Stimulated activated CD8-positive, alpha-beta memory T cell treated with anti-CD3 and anti-CD28 coated beads, Interleukin-7, amount 100 ng/mL, for 4 hours (primary cell): ENCODE data around the gene MPP1.

Experiments
- DNase-seq, 2 donors: peaks; one replicate each; pipeline ENCODE4 v3.0.0-alpha.2; 2020; ENCODE audit warnings: low read depth in 2 of 2

Gene MPP1

DNA sequence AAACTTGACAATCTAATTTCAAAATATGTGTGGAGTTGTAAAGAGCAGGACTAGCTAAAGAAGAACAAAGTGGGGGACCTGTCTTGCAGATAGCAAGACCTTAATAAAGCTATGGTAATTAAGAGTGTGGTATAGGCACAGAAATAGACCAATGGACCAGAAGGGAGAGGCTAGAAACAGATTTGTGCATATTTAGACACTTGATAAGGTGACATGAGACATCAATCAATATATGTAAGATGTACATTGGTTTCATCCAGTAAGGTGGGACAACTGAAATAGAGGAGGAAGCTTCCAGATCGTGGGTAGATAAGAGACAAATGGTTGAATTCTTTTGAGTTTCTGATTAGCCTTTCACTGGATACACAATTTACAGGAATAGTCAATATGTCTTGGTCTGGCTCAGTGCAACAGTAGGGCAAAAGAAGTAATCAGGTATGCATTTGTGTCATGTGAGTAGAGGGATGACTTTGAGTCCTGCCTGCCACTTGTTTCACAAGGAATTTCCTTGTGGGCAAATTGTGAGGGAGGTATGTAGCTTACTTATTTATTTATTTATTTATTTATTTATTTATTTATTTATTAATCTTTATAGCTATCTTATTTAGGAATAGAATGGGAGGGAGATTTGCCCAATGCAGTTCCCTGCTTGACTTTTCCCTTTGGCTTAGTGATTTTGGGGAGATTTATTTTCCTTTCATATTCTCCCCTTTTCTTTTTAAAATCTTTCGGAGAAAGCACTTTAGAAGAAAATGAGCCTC is 7.2 kb upstream of the MPP1 start:
- DNase-seq = no peak

GRCh38 chrX:154809939-154810665 is 4.8 kb upstream of the MPP1 start:
- DNase-seq = no peak

DNA sequence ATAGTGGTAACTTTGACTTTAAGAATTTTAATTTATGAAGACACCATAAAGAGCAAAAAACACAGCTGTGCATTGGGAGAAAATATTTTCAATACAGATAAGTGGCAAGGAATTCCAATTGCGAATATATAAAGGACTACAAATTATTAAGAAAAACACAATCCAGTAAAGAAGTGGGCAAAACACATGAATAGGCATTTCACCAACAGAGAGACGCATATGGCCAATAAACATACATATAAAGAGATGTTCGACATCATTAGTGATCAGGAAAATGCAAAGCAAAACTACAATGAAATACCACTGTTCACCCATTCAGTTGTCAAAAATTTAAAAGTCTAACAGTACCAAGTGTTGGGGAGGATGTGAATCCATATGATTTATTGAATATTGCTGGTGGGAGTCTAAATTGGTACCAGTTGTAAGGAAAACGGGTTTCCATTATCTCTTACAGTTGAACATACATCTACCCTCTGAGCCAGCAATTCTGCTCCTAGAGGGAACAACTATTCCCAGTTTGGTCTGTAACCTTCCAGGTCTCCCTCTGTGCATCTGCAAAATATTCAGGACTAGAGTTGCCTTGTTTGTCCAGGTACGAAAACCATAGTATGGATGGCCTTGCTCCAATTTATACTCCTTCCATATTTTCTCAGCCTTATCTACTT is 1.7 kb upstream of the MPP1 start:
- DNase-seq = no peak

DNA sequence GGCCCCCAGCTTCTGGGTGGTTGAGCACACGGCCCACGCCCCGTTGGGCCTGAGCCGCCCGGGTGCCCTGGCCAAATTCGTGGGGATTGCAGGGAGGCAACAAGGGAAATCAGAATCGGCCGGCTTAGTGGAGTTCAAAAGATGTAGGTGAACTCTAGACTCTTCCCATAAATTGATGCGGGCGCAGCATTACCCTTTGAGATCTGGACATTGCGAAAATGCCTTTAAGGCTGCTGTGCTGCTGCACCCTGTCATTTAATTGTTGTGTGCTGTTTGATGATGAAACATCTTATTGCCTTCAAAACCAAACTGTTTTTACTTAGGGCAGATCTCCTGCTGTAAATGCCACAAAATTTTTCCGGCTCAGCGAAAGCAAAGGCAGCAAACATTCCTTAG is 409 bp upstream of the MPP1 start:
- no peak for DNase-seq

DNA sequence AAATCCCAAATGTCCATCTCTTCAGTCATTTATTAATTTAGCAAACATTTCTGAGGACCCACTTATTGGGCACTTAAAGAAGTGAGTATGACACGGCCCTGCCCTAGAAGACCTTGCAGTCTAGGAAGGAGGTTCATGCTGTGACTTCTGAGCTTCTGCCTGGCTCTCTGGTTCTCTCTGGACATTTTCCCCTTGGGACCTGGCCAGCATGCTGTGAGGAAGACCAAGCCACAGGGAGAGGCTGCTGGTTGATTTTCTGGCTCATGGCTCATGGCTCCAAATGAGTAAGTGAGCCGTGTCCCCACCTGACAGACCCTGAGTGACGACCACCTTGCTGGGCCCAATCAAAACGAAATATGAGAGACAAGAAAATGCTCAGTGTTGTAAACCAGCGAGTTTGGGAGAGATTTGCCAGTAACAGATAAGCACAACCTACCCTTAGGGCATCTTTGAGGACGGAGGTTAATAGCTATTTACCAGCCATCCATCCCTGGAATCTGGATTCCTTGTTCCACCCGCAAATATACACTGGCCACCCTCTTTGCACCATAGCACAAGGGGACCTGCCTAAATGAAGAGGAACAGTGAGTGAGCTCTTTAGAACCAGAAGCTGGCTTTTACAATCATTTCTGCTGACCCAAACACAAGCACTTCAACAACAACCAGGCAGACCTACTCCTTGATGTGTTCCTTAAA is 876 bp downstream of the MPP1 start:
- DNase-seq = no peak

- no peak for DNase-seq
These were observed 2.3 kb downstream of the MPP1 start for GRCh38 chrX:154802947-154803346.

- no peak for DNase-seq
These were observed 4.6 kb downstream of the MPP1 start for GRCh38 chrX:154800478-154801210.

DNA sequence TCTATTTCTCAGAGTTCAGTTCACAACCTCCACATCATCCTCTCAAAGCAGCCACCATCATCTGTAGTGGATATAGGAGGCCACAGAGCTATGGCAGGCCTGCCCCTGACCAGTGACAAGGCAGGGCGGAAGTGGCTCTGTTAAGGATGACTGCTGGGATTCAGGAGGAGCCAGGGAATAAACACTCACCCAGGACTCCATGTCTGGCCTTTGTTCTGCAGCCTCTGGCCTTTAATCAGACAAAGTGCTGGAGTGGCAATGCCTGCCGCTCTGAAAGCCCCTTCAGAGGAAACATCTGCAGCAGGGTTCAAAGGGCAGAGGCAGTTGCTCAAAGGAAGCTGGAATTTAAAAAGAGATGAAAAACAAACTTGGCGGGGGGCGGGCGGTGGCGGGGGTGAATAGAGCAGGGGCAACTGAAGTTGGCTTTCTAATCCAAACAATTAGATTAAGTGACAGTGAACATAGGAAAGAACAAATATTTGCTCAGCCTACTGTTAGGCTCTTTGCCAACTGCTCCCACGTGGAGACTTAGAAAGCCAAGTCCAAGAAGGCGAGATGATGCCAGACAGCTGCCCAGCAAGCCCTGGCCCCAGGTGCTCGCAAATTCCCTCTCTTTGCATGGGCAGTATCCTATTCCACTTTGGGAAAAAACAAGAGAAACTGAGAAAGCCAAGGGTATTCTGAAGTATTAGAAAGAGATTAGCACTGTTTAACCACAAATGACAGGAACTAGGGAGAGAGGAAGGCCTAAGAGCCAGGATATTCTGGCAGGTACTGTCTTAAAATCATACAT is 5.5 kb downstream of the MPP1 start:
- DNase-seq = no peak

DNA sequence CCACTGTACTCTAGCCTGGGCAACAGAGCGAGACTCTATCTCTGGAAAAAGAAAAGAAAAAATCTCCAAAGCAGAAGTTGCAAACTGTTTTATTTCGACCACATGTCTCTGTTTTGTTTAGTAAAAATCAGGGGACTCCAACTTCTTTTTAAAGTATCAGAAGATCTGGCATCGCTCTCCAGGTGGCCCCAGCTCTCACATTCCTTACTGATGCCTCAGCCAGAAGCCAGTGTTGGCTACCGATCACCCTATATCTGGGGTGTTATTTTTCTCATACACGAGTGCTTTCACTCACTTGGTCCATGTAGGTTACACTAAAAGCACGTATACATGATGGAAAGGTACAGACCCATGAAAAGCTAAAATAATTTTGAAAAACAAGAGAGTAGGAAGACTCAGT is 8.3 kb downstream of the MPP1 start:
- no peak for DNase-seq

DNA sequence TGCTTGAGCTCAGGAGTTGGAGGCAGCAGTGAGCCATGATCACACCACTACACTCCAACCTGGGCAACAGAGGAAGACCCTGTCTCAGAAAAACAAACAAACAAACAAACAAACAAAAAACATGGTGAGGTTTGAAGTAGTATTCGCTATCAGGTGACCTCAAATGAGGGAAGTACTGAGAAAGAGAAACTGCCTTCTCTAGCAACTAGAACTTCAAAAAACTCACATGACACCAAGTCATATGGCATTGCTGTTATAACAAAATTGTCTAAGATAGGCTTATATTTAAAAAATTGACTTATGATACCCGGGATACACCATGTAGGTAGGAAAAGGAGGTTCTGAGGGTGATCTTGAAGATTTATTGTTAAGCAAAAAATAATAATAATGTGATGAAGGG is 10.3 kb downstream of the MPP1 start:
- no peak for DNase-seq

- no peak for DNase-seq
These were observed 12.0 kb downstream of the MPP1 start for GRCh38 chrX:154793084-154793795.

DNA sequence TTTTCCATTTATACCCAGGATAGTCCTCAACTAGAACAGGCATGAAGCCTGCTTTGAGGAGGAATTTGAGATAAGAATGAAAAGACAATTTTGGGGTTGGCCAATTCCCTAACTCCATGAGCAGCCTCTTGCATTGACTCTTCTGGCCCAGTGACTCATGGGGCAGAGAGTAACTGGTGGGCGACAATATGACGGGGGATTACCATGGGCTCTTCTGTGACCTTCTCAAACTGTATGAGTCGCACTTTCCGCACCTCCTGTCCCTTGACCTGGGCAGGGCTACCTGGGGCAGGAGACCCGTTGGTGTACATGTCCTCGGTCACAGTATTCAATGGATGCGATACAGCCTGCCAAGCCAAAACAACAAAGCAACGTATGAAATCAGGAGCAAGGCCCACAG is 13.3 kb downstream of the MPP1 start:
- no peak for DNase-seq

DNA sequence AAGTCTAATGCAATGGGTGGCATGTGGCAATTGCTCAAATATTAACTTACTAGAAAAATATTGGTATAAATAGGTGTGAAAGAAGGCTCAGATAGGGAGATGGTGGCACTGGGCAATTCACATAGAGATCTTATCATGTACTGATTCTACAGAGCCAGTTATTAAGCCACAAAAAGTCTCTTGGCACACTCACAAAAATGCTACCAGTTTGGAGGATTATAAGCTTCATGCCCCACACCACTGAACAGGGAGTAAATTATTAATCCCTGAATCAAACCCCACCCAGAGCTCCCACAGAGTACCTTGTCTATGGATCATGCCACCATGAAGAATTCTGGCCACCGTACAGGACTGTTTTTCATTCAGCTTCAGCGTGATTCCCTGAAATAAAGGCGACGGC is 13.8 kb downstream of the MPP1 start:
- no peak for DNase-seq

GRCh38 chrX:154785716-154786115 is 19.6 kb downstream of the MPP1 start:
- no peak for DNase-seq

- no peak for DNase-seq
These were observed 20.9 kb downstream of the MPP1 start for GRCh38 chrX:154784149-154784995.

DNA sequence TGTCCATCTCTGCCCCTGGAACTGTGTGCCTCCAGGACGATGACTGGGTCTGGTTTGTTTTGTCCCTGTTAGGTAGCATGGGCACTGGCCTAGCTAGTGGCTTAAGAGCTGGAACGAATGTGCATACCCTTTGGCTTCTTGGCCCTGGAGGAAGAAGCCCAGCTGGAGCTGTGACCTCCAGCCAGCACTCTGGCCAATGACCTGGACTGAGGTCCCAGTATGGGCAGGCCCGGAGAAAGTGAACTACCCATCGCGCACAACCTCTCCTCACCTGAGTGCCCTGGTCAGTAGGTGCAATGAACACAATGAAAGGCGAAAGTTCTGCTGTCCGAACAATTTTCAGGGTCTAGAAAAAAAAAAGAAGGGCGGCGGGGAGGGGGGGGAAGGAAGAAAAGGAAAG is 24.3 kb downstream of the MPP1 start:
- DNase-seq = no peak

DNA sequence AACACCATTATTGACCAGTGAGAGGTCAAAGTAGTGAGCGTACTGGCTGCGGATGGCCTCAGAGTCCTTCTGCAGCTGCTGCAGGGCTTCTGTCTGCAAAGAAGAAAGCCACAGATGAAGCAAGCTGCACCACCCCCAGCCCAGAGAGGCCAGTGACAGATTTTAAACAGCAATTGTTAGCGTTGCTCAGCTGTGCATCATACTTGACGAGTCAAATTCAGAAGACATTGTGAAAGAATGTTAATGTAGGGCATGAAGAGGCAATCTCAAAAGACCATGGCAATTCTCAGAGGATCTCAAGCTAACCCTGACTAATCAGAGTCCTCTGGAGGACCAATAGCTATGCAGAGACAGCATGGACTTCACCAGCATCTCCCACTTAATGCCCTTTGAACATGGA is 26.0 kb downstream of the MPP1 start:
- DNase-seq = no peak

DNA sequence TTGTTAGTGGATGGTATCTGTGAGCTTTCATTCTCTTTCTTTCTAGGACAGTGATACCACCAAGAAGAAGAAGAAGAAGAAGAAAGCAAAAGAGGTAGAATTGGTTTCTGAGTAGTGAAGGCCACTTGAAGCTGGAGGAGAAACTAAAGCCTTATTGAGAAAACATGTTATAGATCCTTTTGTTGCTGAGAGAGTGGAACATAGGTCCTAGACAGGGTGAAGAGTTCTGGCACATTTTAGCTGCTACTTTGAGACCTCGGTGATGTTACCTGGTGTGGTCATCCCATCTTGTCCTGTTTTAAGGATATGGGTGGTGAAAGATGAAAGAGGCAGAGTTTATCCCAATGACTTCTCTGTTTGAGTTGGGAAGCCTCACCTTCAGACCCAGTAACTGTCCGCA is 28.5 kb downstream of the MPP1 start:
- DNase-seq = no peak
